ENCODE measurements around the gene SLC35G6.

The SLC35G6 gene

GRCh38 chr17:7460850-7461660 is 20.2 kb upstream of the SLC35G6 start:
- Histone ChIP-seq H3K9me3 (ENCODE audit: control insufficient read depth in 5 of 5, low read length in 5 of 5) (no peaks in the 10 kb centered on the region), H3K4me3 (ENCODE audit: low read depth in 1 of 5, low read length in 5 of 5) (no peak overlapping the region), H3K9ac (ENCODE audit: low read length in 5 of 5) (no peak overlapping the region), H3K36me3 (ENCODE audit: control insufficient read depth in 5 of 5, insufficient read depth in 5 of 5, low read length in 5 of 5) (peaks cover 0 to 36% (median 27%) of the 10 kb centered on the region in 5 donors), H3K27me3 (ENCODE audit: control insufficient read depth in 5 of 5, insufficient read depth in 4 of 5, low read length in 5 of 5) (no peaks in the 10 kb centered on the region), H3K4me1 (ENCODE audit: control insufficient read depth in 5 of 5, insufficient read depth in 5 of 5, low read length in 5 of 5) (peaks cover 0 to 20% (median 9%) of the 10 kb centered on the region in 5 donors), H3K27ac (ENCODE audit: low read depth, low read length) (no peak overlapping the region)

- H3K9me3 ChIP-seq (ENCODE audit: control insufficient read depth in 5 of 5, low read length in 5 of 5), result no peaks in the 10 kb centered on the region
- H3K4me3 ChIP-seq (ENCODE audit: low read depth in 1 of 5, low read length in 5 of 5), result no peak overlapping the region
- H3K27ac ChIP-seq (ENCODE audit: low read depth, low read length), result no peak overlapping the region
- no peaks in the 10 kb centered on the region for H3K27me3 ChIP-seq (ENCODE audit: control insufficient read depth in 5 of 5, insufficient read depth in 4 of 5, low read length in 5 of 5)
- H3K36me3 ChIP-seq (ENCODE audit: control insufficient read depth in 5 of 5, insufficient read depth in 5 of 5, low read length in 5 of 5), result peaks cover 0 to 48% (median 33%) of the 10 kb centered on the region in 5 donors
- peaks cover 0 to 30% (median 15%) of the 10 kb centered on the region in 5 donors for H3K4me1 ChIP-seq (ENCODE audit: control insufficient read depth in 5 of 5, insufficient read depth in 5 of 5, low read length in 5 of 5)
- no peak overlapping the region for H3K9ac ChIP-seq (ENCODE audit: low read length in 5 of 5)
Measured at GRCh38 chr17:7462474-7463371, 18.5 kb upstream of the SLC35G6 start.

GRCh38 chr17:7463372-7463846 is 17.8 kb upstream of the SLC35G6 start:
- H3K27me3 ChIP-seq (ENCODE audit: control insufficient read depth in 5 of 5, insufficient read depth in 4 of 5, low read length in 5 of 5), result no peaks in the 10 kb centered on the region
- no peaks in the 10 kb centered on the region for H3K9me3 ChIP-seq (ENCODE audit: control insufficient read depth in 5 of 5, low read length in 5 of 5)
- H3K4me3 ChIP-seq (ENCODE audit: low read depth in 1 of 5, low read length in 5 of 5), result no peak overlapping the region
- H3K27ac ChIP-seq (ENCODE audit: low read depth, low read length), result no peak overlapping the region
- peaks cover 0 to 33% (median 19%) of the 10 kb centered on the region in 5 donors for H3K4me1 ChIP-seq (ENCODE audit: control insufficient read depth in 5 of 5, insufficient read depth in 5 of 5, low read length in 5 of 5)
- peaks cover 0 to 48% (median 33%) of the 10 kb centered on the region in 5 donors for H3K36me3 ChIP-seq (ENCODE audit: control insufficient read depth in 5 of 5, insufficient read depth in 5 of 5, low read length in 5 of 5)
- H3K9ac ChIP-seq (ENCODE audit: low read length in 5 of 5), result no peak overlapping the region

- Histone ChIP-seq H3K4me1 (ENCODE audit: control insufficient read depth in 5 of 5, insufficient read depth in 5 of 5, low read length in 5 of 5) (peaks cover 0 to 39% (median 25%) of the 10 kb centered on the region in 5 donors), H3K36me3 (ENCODE audit: control insufficient read depth in 5 of 5, insufficient read depth in 5 of 5, low read length in 5 of 5) (peaks cover 0 to 50% (median 33%) of the 10 kb centered on the region in 5 donors), H3K27ac (ENCODE audit: low read depth, low read length) (no peak overlapping the region), H3K27me3 (ENCODE audit: control insufficient read depth in 5 of 5, insufficient read depth in 4 of 5, low read length in 5 of 5) (no peaks in the 10 kb centered on the region), H3K9ac (ENCODE audit: low read length in 5 of 5) (no peak overlapping the region), H3K4me3 (ENCODE audit: low read depth in 1 of 5, low read length in 5 of 5) (no peak overlapping the region), H3K9me3 (ENCODE audit: control insufficient read depth in 5 of 5, low read length in 5 of 5) (no peaks in the 10 kb centered on the region)
Measured at GRCh38 chr17:7464081-7464480, 17.2 kb upstream of the SLC35G6 start.

- Histone ChIP-seq H3K9ac (ENCODE audit: low read length in 5 of 5) (no peak overlapping the region), H3K4me1 (ENCODE audit: control insufficient read depth in 5 of 5, insufficient read depth in 5 of 5, low read length in 5 of 5) (peaks cover 0 to 35% (median 27%) of the 10 kb centered on the region in 5 donors), H3K27me3 (ENCODE audit: control insufficient read depth in 5 of 5, insufficient read depth in 4 of 5, low read length in 5 of 5) (no peaks in the 10 kb centered on the region), H3K4me3 (ENCODE audit: low read depth in 1 of 5, low read length in 5 of 5) (no peak overlapping the region), H3K9me3 (ENCODE audit: control insufficient read depth in 5 of 5, low read length in 5 of 5) (no peaks in the 10 kb centered on the region), H3K27ac (ENCODE audit: low read depth, low read length) (peak overlapping the region; percentile 72), H3K36me3 (ENCODE audit: control insufficient read depth in 5 of 5, insufficient read depth in 5 of 5, low read length in 5 of 5) (peaks cover 0 to 50% (median 33%) of the 10 kb centered on the region in 5 donors)
Measured at GRCh38 chr17:7465597-7466275, 15.5 kb upstream of the SLC35G6 start.

- H3K27ac ChIP-seq (ENCODE audit: low read depth, low read length), result peak overlapping the region; percentile 72
- H3K36me3 ChIP-seq (ENCODE audit: control insufficient read depth in 5 of 5, insufficient read depth in 5 of 5, low read length in 5 of 5), result peaks cover 0 to 50% (median 33%) of the 10 kb centered on the region in 5 donors
- H3K27me3 ChIP-seq (ENCODE audit: control insufficient read depth in 5 of 5, insufficient read depth in 4 of 5, low read length in 5 of 5), result no peaks in the 10 kb centered on the region
- no peak overlapping the region for H3K4me3 ChIP-seq (ENCODE audit: low read depth in 1 of 5, low read length in 5 of 5)
- no peaks in the 10 kb centered on the region for H3K9me3 ChIP-seq (ENCODE audit: control insufficient read depth in 5 of 5, low read length in 5 of 5)
- H3K4me1 ChIP-seq (ENCODE audit: control insufficient read depth in 5 of 5, insufficient read depth in 5 of 5, low read length in 5 of 5), result peaks cover 0 to 37% (median 30%) of the 10 kb centered on the region in 5 donors
- H3K9ac ChIP-seq (ENCODE audit: low read length in 5 of 5), result peak overlapping the region in 2 of 5 donors; percentile 55 to 56
Measured at GRCh38 chr17:7466318-7466638, 15.0 kb upstream of the SLC35G6 start.

GRCh38 chr17:7466639-7467341 is 14.5 kb upstream of the SLC35G6 start:
- H3K4me1 ChIP-seq (ENCODE audit: control insufficient read depth in 5 of 5, insufficient read depth in 5 of 5, low read length in 5 of 5), result peaks cover 0 to 39% (median 34%) of the 10 kb centered on the region in 5 donors
- H3K4me3 ChIP-seq (ENCODE audit: low read depth in 1 of 5, low read length in 5 of 5), result no peak overlapping the region
- peak overlapping the region; percentile 72 for H3K27ac ChIP-seq (ENCODE audit: low read depth, low read length)
- peaks cover 0 to 49% (median 32%) of the 10 kb centered on the region in 5 donors for H3K36me3 ChIP-seq (ENCODE audit: control insufficient read depth in 5 of 5, insufficient read depth in 5 of 5, low read length in 5 of 5)
- peak overlapping the region in 2 of 5 donors; percentile 55 to 56 for H3K9ac ChIP-seq (ENCODE audit: low read length in 5 of 5)
- H3K27me3 ChIP-seq (ENCODE audit: control insufficient read depth in 5 of 5, insufficient read depth in 4 of 5, low read length in 5 of 5), result no peaks in the 10 kb centered on the region
- no peaks in the 10 kb centered on the region for H3K9me3 ChIP-seq (ENCODE audit: control insufficient read depth in 5 of 5, low read length in 5 of 5)

- no peaks in the 10 kb centered on the region for H3K9me3 ChIP-seq (ENCODE audit: control insufficient read depth in 5 of 5, low read length in 5 of 5)
- peaks cover 0 to 42% (median 36%) of the 10 kb centered on the region in 5 donors for H3K4me1 ChIP-seq (ENCODE audit: control insufficient read depth in 5 of 5, insufficient read depth in 5 of 5, low read length in 5 of 5)
- no peak overlapping the region for H3K4me3 ChIP-seq (ENCODE audit: low read depth in 1 of 5, low read length in 5 of 5)
- no peaks in the 10 kb centered on the region for H3K27me3 ChIP-seq (ENCODE audit: control insufficient read depth in 5 of 5, insufficient read depth in 4 of 5, low read length in 5 of 5)
- peaks cover 0 to 42% (median 28%) of the 10 kb centered on the region in 5 donors for H3K36me3 ChIP-seq (ENCODE audit: control insufficient read depth in 5 of 5, insufficient read depth in 5 of 5, low read length in 5 of 5)
- peak overlapping the region; percentile 51 for H3K27ac ChIP-seq (ENCODE audit: low read depth, low read length)
- peak overlapping the region in 1 of 5 donors; percentile 9 for H3K9ac ChIP-seq (ENCODE audit: low read length in 5 of 5)
Measured at GRCh38 chr17:7467498-7467897, 13.7 kb upstream of the SLC35G6 start.

GRCh38 chr17:7468290-7468689 is 13.0 kb upstream of the SLC35G6 start:
- peaks cover 0 to 42% (median 36%) of the 10 kb centered on the region in 5 donors for H3K4me1 ChIP-seq (ENCODE audit: control insufficient read depth in 5 of 5, insufficient read depth in 5 of 5, low read length in 5 of 5)
- peak overlapping the region in 1 of 5 donors; percentile 14 for H3K9ac ChIP-seq (ENCODE audit: low read length in 5 of 5)
- no peak overlapping the region for H3K4me3 ChIP-seq (ENCODE audit: low read depth in 1 of 5, low read length in 5 of 5)
- H3K27me3 ChIP-seq (ENCODE audit: control insufficient read depth in 5 of 5, insufficient read depth in 4 of 5, low read length in 5 of 5), result no peaks in the 10 kb centered on the region
- H3K36me3 ChIP-seq (ENCODE audit: control insufficient read depth in 5 of 5, insufficient read depth in 5 of 5, low read length in 5 of 5), result peaks cover 0 to 34% (median 20%) of the 10 kb centered on the region in 5 donors
- no peaks in the 10 kb centered on the region for H3K9me3 ChIP-seq (ENCODE audit: control insufficient read depth in 5 of 5, low read length in 5 of 5)
- H3K27ac ChIP-seq (ENCODE audit: low read depth, low read length), result no peak overlapping the region

Data from subcutaneous abdominal adipose tissue (tissue), 5 donors.